Measurements from ENCODE around the gene TSPAN5. TPM values are rescaled to one million over a fixed set of nuclear protein-coding genes. Genes with fewer than 3 reads are reported as not detected.

The TSPAN5 gene
- polyA plus RNA-seq, 1 experiment, result 190 TPM

- DNase-seq (ENCODE audit: low read depth, low spot score), result no peak
- no peak overlapping the region for H3K4me3 ChIP-seq (ENCODE audit: low read depth, low read length)
- CTCF ChIA-PET, result no interaction called here
- TF ChIP-seq, protein P1, sequence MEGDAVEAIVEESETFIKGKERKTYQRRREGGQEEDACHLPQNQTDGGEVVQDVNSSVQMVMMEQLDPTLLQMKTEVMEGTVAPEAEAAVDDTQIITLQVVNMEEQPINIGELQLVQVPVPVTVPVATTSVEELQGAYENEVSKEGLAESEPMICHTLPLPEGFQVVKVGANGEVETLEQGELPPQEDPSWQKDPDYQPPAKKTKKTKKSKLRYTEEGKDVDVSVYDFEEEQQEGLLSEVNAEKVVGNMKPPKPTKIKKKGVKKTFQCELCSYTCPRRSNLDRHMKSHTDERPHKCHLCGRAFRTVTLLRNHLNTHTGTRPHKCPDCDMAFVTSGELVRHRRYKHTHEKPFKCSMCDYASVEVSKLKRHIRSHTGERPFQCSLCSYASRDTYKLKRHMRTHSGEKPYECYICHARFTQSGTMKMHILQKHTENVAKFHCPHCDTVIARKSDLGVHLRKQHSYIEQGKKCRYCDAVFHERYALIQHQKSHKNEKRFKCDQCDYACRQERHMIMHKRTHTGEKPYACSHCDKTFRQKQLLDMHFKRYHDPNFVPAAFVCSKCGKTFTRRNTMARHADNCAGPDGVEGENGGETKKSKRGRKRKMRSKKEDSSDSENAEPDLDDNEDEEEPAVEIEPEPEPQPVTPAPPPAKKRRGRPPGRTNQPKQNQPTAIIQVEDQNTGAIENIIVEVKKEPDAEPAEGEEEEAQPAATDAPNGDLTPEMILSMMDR (IDR thresholded peaks at IDR 0.05; ENCODE audit: low read depth, low read length), result no peak
- H3K9me3 ChIP-seq (ENCODE audit: control insufficient read depth, insufficient read depth, low read length), result no peaks in the 10 kb centered on the region
- peak overlapping the region; percentile 3 for H3K27ac ChIP-seq (ENCODE audit: low read depth, low read length)
- H3K27me3 ChIP-seq (ENCODE audit: control insufficient read depth, insufficient read depth, low read length), result no peaks in the 10 kb centered on the region
- POLR2A ChIA-PET, result no interaction called here
Observed at GRCh38 chr4:98514741-98515469, 143.5 kb downstream of the TSPAN5 start.

- Histone ChIP-seq H3K9me3 (ENCODE audit: control insufficient read depth, insufficient read depth, low read length) (no peaks in the 10 kb centered on the region), H3K4me3 (ENCODE audit: low read depth, low read length) (no peak overlapping the region), H3K27me3 (ENCODE audit: control insufficient read depth, insufficient read depth, low read length) (no peaks in the 10 kb centered on the region), H3K27ac (ENCODE audit: low read depth, low read length) (no peak overlapping the region)
- DNase-seq (ENCODE audit: low read depth, low spot score), result no peak
- TF ChIP-seq, protein P1 (IDR thresholded peaks at IDR 0.05; ENCODE audit: low read depth, low read length), result no peak
- ChIA-PET CTCF (no interaction called here), POLR2A (no interaction called here)
Observed at GRCh38 chr4:98512918-98513317, 145.5 kb downstream of the TSPAN5 start.

GRCh38 chr4:98510757-98511517 lies 147.5 kb downstream of the TSPAN5 start:
- Histone ChIP-seq H3K4me3 (ENCODE audit: low read depth, low read length) (no peak overlapping the region), H3K27ac (ENCODE audit: low read depth, low read length) (peak overlapping the region; percentile 68), H3K9me3 (ENCODE audit: control insufficient read depth, insufficient read depth, low read length) (no peaks in the 10 kb centered on the region), H3K27me3 (ENCODE audit: control insufficient read depth, insufficient read depth, low read length) (no peaks in the 10 kb centered on the region)
- ChIA-PET POLR2A (interaction anchor here (0.7 to 1.2 kb wide), 3 partner anchors 15 to 143 kb away, joined by 3 read pairs; no protein-coding TSS in a partner anchor), CTCF (interaction anchor here (0.9 to 2.3 kb wide), 2 partner anchors 44 to 483 kb away, joined by 3 to 4 read pairs; no protein-coding TSS in a partner anchor)
- TF ChIP-seq, protein P1 (IDR thresholded peaks at IDR 0.05; ENCODE audit: low read depth, low read length), result no peak
- DNase-seq (ENCODE audit: low read depth, low spot score), result peak; percentile 80

- no peak overlapping the region for H3K4me3 ChIP-seq (ENCODE audit: low read depth, low read length)
- POLR2A ChIA-PET, result interaction anchor here (0.8 to 1.0 kb wide), 2 partner anchors 15 to 144 kb away, joined by 3 to 5 read pairs; no protein-coding TSS in a partner anchor
- DNase-seq (ENCODE audit: low read depth, low spot score), result no peak
Observed at GRCh38 chr4:98510340-98510739, 148.1 kb downstream of the TSPAN5 start.

More at GRCh38 chr4:98510340-98510739, 148.1 kb downstream of the TSPAN5 start:
- CTCF ChIA-PET, result interaction anchor here (0.9 to 2.3 kb wide), 2 partner anchors 43 to 484 kb away, joined by 3 to 4 read pairs; no protein-coding TSS in a partner anchor
- Histone ChIP-seq H3K9me3 (ENCODE audit: control insufficient read depth, insufficient read depth, low read length) (no peaks in the 10 kb centered on the region), H3K27me3 (ENCODE audit: control insufficient read depth, insufficient read depth, low read length) (no peaks in the 10 kb centered on the region), H3K27ac (ENCODE audit: low read depth, low read length) (peak overlapping the region; percentile 68)
- TF ChIP-seq, protein P1 (IDR thresholded peaks at IDR 0.05; ENCODE audit: low read depth, low read length), result no peak

Data from AG04450 (cell line).